Epithelial cell of proximal tubule (primary cell): ENCODE data around the gene NFX1. TPM values are rescaled to one million over a fixed set of nuclear protein-coding genes. Genes with fewer than 3 reads are reported as not detected.

Experiments
- DNase-seq: peaks from one replicate; pipeline ENCODE4 v3.0.0-alpha.2; 2011; ENCODE audit warnings: low read depth
- H3K4me3 ChIP-seq: 2 replicates; pipeline ENCODE4 v1.5.1; 2011; ENCODE audit warnings: low read depth, mild to moderate bottlenecking, low read length
- total RNA-seq: library from RNA; depleted of rRNA; stranded (reverse); fragments of >200 nt; gene quantifications from 2 replicates; pipeline ENCODE4 v1.2.3, GENCODE V29; 2015
- TF ChIP-seq, protein P1 (sequence below): conservative IDR thresholded peaks from 2 replicates; pipeline ENCODE4 v1.5.1; 2012; ENCODE audit warnings: low read depth, mild to moderate bottlenecking, low read length

Gene NFX1
- total RNA-seq, 1 donor from 2014 or later: 15.6 TPM

DNA sequence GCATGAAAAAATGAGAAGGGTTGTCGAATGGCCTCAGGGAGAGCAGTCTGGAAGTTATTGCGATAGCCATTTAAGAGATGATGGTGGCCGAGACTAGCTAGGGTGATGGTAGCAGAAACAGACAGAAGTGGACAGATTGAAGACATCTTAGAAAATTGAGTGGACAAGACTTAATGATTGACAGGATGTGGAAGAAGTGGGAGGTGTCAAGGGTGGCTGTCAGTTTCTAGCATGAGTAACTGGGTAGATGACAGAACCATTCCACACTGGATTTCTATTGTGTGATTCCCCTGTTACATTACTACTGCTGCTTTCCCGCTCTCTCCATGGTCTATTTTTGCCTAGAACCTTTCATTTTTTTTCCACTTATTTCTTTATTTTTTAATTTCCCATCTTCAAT, 12.8 kb upstream of the NFX1 start:
- DNase-seq: no peak
- TF ChIP-seq, protein P1, sequence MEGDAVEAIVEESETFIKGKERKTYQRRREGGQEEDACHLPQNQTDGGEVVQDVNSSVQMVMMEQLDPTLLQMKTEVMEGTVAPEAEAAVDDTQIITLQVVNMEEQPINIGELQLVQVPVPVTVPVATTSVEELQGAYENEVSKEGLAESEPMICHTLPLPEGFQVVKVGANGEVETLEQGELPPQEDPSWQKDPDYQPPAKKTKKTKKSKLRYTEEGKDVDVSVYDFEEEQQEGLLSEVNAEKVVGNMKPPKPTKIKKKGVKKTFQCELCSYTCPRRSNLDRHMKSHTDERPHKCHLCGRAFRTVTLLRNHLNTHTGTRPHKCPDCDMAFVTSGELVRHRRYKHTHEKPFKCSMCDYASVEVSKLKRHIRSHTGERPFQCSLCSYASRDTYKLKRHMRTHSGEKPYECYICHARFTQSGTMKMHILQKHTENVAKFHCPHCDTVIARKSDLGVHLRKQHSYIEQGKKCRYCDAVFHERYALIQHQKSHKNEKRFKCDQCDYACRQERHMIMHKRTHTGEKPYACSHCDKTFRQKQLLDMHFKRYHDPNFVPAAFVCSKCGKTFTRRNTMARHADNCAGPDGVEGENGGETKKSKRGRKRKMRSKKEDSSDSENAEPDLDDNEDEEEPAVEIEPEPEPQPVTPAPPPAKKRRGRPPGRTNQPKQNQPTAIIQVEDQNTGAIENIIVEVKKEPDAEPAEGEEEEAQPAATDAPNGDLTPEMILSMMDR: no peak
- no peak overlapping the region for H3K4me3 ChIP-seq

DNA sequence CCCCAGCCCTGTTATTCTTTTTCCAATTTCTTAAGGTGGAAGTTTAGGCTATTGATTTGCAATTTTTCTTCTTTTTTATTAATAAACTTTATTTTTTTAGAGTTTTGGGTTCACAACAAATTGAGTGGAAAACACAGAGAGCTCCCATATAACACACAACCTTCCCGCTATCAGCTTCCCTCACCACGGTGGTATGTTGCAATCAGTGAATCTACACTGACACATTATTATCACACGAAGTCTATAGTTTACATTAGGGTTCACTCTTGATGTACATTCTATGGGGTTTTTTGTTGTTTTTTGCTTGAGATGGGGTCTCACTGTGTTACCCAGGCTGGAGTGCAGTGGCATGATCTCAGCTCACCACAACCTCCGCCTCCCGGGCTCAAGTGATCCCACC, 4.8 kb upstream of the NFX1 start:
- H3K4me3 ChIP-seq: no peak overlapping the region
- TF ChIP-seq, protein P1: no peak
- no peak for DNase-seq

DNA sequence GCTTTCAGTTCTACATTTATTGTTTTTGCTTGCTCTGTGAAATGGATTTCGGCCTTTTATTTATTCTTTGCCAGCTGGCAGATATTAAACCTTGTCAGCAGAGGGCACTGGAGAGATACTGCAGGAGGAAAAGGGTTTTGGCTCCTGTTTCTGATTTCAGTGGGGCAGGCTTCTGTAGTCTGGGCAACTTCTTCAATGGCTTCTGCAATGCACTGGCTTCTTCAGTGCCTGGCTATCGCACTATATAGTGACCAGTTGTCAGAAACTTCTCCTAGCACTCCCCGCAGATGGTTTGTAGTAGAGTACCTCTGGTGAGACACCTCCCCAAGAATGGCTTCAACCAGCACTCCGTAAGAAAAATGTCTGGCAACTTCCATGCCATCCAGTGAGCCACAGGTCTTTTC, 3.2 kb upstream of the NFX1 start:
- no peak overlapping the region for H3K4me3 ChIP-seq
- DNase-seq: no peak
- TF ChIP-seq, protein P1: peak; percentile 84

DNA sequence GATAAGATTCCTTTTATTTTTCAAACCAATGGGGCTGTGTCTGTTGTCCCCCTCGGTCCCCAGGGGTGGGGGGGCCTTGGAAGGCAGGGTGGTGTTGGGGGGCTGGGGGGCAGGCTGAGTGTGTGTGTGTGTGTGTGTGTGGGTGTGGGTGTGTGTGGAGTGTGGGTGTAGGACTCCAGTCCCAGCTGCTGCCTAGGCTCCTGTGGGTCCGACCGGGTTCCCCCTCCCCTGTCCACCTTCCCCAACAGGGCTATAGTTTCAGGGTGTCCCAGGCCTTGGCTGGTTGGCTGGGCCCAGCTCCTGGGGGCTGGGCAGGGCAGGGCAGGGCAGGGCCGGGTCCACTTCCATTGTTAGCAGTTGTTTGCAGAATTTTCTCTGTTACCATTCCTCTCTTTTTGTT, 2.1 kb upstream of the NFX1 start:
- TF ChIP-seq, protein P1: no peak
- H3K4me3 ChIP-seq: no peak overlapping the region

DNA sequence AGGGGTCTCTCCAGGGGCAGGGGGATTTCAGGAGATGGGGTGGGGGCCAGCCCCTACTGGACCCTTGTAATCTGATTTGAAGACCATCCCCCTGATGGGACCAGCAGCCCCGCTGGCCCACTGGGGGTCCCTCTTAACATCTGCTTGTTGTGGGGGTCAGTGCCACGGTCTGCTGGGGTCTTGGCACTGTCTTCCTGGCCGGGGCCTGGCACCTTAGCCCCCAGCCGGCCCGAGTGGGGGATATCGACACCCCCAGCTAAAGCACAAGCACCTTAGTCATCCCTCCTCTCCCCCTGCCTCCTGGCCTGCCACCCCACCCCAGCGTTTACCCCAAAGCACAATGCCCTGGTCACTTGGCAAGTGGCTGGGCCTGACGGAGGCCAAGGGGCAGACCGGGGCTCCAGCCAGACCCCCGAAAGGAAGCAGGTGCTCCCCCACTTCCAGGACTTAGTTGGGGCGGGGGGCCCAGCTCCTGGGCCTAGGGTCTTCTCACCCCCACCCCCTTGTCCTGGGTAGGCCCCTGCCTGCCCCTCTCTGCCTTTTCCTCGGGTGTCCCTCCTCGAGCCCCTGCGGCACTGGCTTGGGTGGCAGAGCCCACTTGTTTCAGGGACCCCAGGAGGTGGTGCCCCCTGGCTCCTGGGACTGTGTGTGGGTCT, 1.4 kb upstream of the NFX1 start:
- TF ChIP-seq, protein P1: no peak
- DNase-seq: no peak
- H3K4me3 ChIP-seq: peak overlapping the region; percentile 94

More for the DNA sequence above, 2.1 kb upstream of the NFX1 start:
- DNase-seq: no peak

DNA sequence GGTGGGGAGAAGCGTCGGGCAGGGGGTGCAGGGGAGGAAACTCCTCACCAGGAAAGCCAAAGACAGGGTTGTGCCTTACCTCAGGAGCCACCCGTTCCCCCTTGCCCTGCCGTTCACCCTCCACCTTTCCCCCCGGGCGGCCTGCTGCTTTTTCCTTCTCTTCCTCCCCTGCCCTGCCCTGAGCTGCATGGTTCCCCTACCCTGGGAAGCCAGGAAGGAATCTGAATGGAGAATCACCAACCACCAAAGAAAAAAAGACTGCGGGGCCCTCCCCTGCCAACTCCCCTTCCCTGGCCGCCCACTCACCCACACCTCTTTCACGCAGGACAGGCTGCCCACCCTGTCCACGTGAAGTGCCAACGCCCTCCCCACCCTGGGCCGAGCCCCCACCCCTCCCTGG, 820 bp upstream of the NFX1 start:
- DNase-seq: no peak
- H3K4me3 ChIP-seq: peak overlapping the region; percentile 94
- TF ChIP-seq, protein P1: no peak

DNA sequence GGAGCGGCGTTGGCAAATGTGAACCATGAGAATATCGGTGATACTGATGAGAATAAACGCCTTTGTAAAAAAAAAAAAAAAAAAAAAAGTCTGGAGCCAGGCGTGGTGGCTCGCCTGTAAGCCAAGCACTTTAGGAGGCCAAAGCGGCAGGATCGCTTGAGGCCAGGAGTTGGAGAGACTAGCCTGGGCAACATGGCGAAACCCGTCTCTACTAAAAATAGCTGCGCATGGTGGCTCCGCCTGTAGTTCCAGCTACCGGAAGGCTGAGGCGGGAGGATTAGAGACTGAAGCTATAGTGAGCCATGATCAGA, 425 bp upstream of the NFX1 start:
- TF ChIP-seq, protein P1: no peak
- DNase-seq: no peak

More for the DNA sequence above, 425 bp upstream of the NFX1 start:
- peak overlapping the region; percentile 94 for H3K4me3 ChIP-seq
